Loucy (cell line): ENCODE data around the gene NBAS.
A peak's percentile ranks its signal among the peaks of the same experiment; 100 is the strongest.

Source experiments
- H2AFZ ChIP-seq: fragments of 200-600 bp; sonication (generic); 2 replicates; pipeline ENCODE4 v1.6.0; 2016; ENCODE audit warnings: antibody characterized with exemption, mild to moderate bottlenecking, low read length, moderate library complexity
- H3F3A ChIP-seq: fragments of 200-600 bp; 2 replicates; pipeline ENCODE4 v1.6.0; 2016; ENCODE audit warnings: antibody characterized with exemption, low read depth, mild to moderate bottlenecking
- H3K27me3 ChIP-seq: fragments of 200-600 bp; sonication (generic); 2 replicates; pipeline ENCODE4 v1.6.1; 2014; ENCODE audit warnings: low read length, mild to moderate bottlenecking; ENCODE audit not compliant: insufficient read depth, poor library complexity, severe bottlenecking
- H3K36me3 ChIP-seq: fragments of 200-600 bp; sonication (generic); 2 replicates; pipeline ENCODE4 v1.6.1; 2016; ENCODE audit warnings: low read length; ENCODE audit not compliant: insufficient read depth
- H3K4me1 ChIP-seq: fragments of 200-600 bp; sonication (generic); 2 replicates; pipeline ENCODE4 v1.5.1; 2014; ENCODE audit warnings: low read length, mild to moderate bottlenecking; ENCODE audit not compliant: insufficient read depth, poor library complexity, severe bottlenecking
- H3K4me2 ChIP-seq: fragments of 200-600 bp; sonication (generic); 2 replicates; pipeline ENCODE4 v1.6.0; 2014; ENCODE audit warnings: antibody characterized with exemption, low read length, low read depth, mild to moderate bottlenecking; ENCODE audit not compliant: poor library complexity, severe bottlenecking
- H3K4me3 ChIP-seq: fragments of 200-600 bp; sonication (generic); 2 replicates; pipeline ENCODE4 v1.5.1; 2014; ENCODE audit warnings: low read length, mild to moderate bottlenecking, mixed read lengths; ENCODE audit not compliant: poor library complexity, severe bottlenecking
- H3K79me2 ChIP-seq: fragments of 200-600 bp; sonication (generic); 2 replicates; pipeline ENCODE4 v1.6.1; 2014; ENCODE audit warnings: low read length; ENCODE audit not compliant: insufficient read depth
- H3K9ac ChIP-seq: fragments of 200-600 bp; sonication (generic); 2 replicates; pipeline ENCODE4 v1.6.0; 2014; ENCODE audit warnings: mild to moderate bottlenecking, low read depth, low read length, moderate library complexity; ENCODE audit not compliant: poor library complexity, severe bottlenecking
- H3K9me2 ChIP-seq: fragments of 200-600 bp; sonication (generic); replicated peaks from 2 replicates; pipeline ENCODE4 v1.6.1; 2016; ENCODE audit warnings: low read depth, low read length, mixed read lengths
- H3K9me3 ChIP-seq: fragments of 200-600 bp; sonication (generic); 2 replicates; pipeline ENCODE4 v1.6.1; 2014; ENCODE audit warnings: mild to moderate bottlenecking, antibody characterized with exemption, low read length, low read depth; ENCODE audit not compliant: insufficient read depth
- H4K20me1 ChIP-seq: fragments of 200-600 bp; sonication (generic); 2 replicates; pipeline ENCODE4 v1.6.0; 2014; ENCODE audit warnings: antibody characterized with exemption, low read length, mild to moderate bottlenecking; ENCODE audit not compliant: insufficient read depth, poor library complexity, severe bottlenecking
- CTCF ChIP-seq: fragments of 200-600 bp; sonication (generic); conservative IDR thresholded peaks from 2 replicates; pipeline ENCODE4 v1.5.1; 2014; ENCODE audit warnings: mild to moderate bottlenecking, antibody characterized with exemption, low read length
- EZH2phosphoT487 ChIP-seq: fragments of 200-600 bp; IDR thresholded peaks from 2 replicates; pipeline ENCODE4 v1.6.1; 2018; ENCODE audit warnings: antibody characterized with exemption, mild to moderate bottlenecking, moderate library complexity, borderline replicate concordance

The NBAS gene

GRCh38 chr2:15311926-15312325, 249.2 kb downstream of the NBAS start:
- no peak for TF ChIP-seq EZH2phosphoT487
- no peak for TF ChIP-seq CTCF
- Histone ChIP-seq H2AFZ (no peak overlapping the region), H3K9me2 (no peaks in the 10 kb centered on the region), H4K20me1 (no peaks in the 10 kb centered on the region), H3K9ac (peak overlapping the region; percentile 56), H3K27me3 (no peaks in the 10 kb centered on the region), H3F3A (peaks cover 12% of the 10 kb centered on the region; the same call in 1 of the 2 replicates), H3K79me2 (peaks cover 19% of the 10 kb centered on the region; the same call in 1 of the 2 replicates), H3K4me3 (peak overlapping the region; percentile 56), H3K4me2 (peak overlapping the region; percentile 72), H3K36me3 (peaks cover 27% of the 10 kb centered on the region; the same call in 1 of the 2 replicates), H3K4me1 (peaks cover 71% of the 10 kb centered on the region), H3K9me3 (no peaks in the 10 kb centered on the region; the same call in 1 of the 2 replicates)

- Histone ChIP-seq H3K4me2 (peak overlapping the region; percentile 72), H3K9me2 (no peaks in the 10 kb centered on the region), H3K9me3 (no peaks in the 10 kb centered on the region)
Measured at GRCh38 chr2:15311201-15311907, 249.8 kb downstream of the NBAS start.

GRCh38 chr2:15307526-15307925, 253.6 kb downstream of the NBAS start:
- Histone ChIP-seq H2AFZ (no peak overlapping the region), H4K20me1 (no peaks in the 10 kb centered on the region), H3K4me1 (peaks cover 39% of the 10 kb centered on the region), H3K79me2 (0 out of 2 replicates have a peak, but pooled peaks cover 10% of the 10 kb centered on the region), H3F3A (peaks cover 12% of the 10 kb centered on the region; the same call in 1 of the 2 replicates), H3K36me3 (peaks cover 58% of the 10 kb centered on the region; the same call in 1 of the 2 replicates), H3K27me3 (no peaks in the 10 kb centered on the region), H3K9me3 (no peaks in the 10 kb centered on the region), H3K4me2 (no peak overlapping the region), H3K4me3 (no peak overlapping the region), H3K9ac (no peak overlapping the region), H3K9me2 (no peaks in the 10 kb centered on the region)
- TF ChIP-seq CTCF (no peak), EZH2phosphoT487 (no peak)

More at GRCh38 chr2:15311201-15311907, 249.8 kb downstream of the NBAS start:
- no peak for TF ChIP-seq CTCF
- no peak for TF ChIP-seq EZH2phosphoT487
- H3K79me2 ChIP-seq: peaks cover 13% of the 10 kb centered on the region; the same call in 1 of the 2 replicates
- peaks cover 12% of the 10 kb centered on the region; the same call in 1 of the 2 replicates for H3F3A ChIP-seq
- H3K9ac ChIP-seq: peak overlapping the region; percentile 56
- H3K36me3 ChIP-seq: peaks cover 27% of the 10 kb centered on the region; the same call in 1 of the 2 replicates
- peaks cover 65% of the 10 kb centered on the region for H3K4me1 ChIP-seq
- H3K27me3 ChIP-seq: no peaks in the 10 kb centered on the region
- H3K4me3 ChIP-seq: peak overlapping the region; percentile 56
- H4K20me1 ChIP-seq: no peaks in the 10 kb centered on the region
- no peak overlapping the region for H2AFZ ChIP-seq
